AG10803 (cell line): ENCODE results near the gene TMEM239.

Experiments used
- DNase-seq: peaks from one replicate; pipeline ENCODE4 v3.0.0; 2010; ENCODE audit warnings: low read depth
- H3K4me3 ChIP-seq: 2 replicates; pipeline ENCODE4 v1.5.1; 2011; ENCODE audit warnings: mild to moderate bottlenecking, low read length, control low read depth
- CTCF ChIP-seq: conservative IDR thresholded peaks from 2 replicates; pipeline ENCODE4 v1.5.1; 2011; ENCODE audit warnings: mild to moderate bottlenecking, low read length, control low read depth, inconsistent platforms

Gene TMEM239

GRCh38 chr20:2799688-2800520 lies 16.3 kb upstream of the TMEM239 start:
- DNase-seq, result no peak
- H3K4me3 ChIP-seq, result peak overlapping the region; percentile 44
- no peak for TF ChIP-seq CTCF

- H3K4me3 ChIP-seq, result peak within 1 kb of the TSS; percentile 44
- TF ChIP-seq CTCF, result no peak
- DNase-seq, result no peak
Measured at GRCh38 chr20:2800521-2801285, 15.5 kb upstream of the TMEM239 start, which contains the start of gene CPXM1. TSS of gene CPXM1 (minus strand) at chr20:2800627. CDS start at chr20:2800572, 55 bp downstream.

GRCh38 chr20:2801286-2801728 lies 14.9 kb upstream of the TMEM239 start:
- TF ChIP-seq CTCF, result no peak
- no peak for DNase-seq
- H3K4me3 ChIP-seq, result no peak overlapping the region

GRCh38 chr20:2804041-2804828 lies 11.9 kb upstream of the TMEM239 start:
- no peak for TF ChIP-seq CTCF
- H3K4me3 ChIP-seq, result no peak overlapping the region
- no peak for DNase-seq

GRCh38 chr20:2804852-2805688 lies 11.1 kb upstream of the TMEM239 start:
- TF ChIP-seq CTCF, result no peak
- peak; percentile 17 for DNase-seq
- H3K4me3 ChIP-seq, result peak overlapping the region; percentile 15

- no peak for TF ChIP-seq CTCF
- DNase-seq, result no peak
- no peak overlapping the region for H3K4me3 ChIP-seq
Measured at GRCh38 chr20:2805689-2806350, 10.3 kb upstream of the TMEM239 start.
